HUES6 (cell line): ENCODE measurements around the gene CDH2.

Source experiments
- H3K27ac ChIP-seq: 2 replicates; pipeline ENCODE4 v1.7.0; 2013; ENCODE audit warnings: low read depth, mild to moderate bottlenecking, low read length, inconsistent platforms
- H3K27me3 ChIP-seq: 2 replicates; pipeline ENCODE4 v1.6.1; 2013; ENCODE audit warnings: low read length; ENCODE audit not compliant: control insufficient read depth, insufficient read depth
- H3K36me3 ChIP-seq: 2 replicates; pipeline ENCODE4 v1.6.1; 2013; ENCODE audit warnings: low read length; ENCODE audit not compliant: control insufficient read depth, insufficient read depth
- H3K4me1 ChIP-seq: 2 replicates; pipeline ENCODE4 v1.6.1; 2013; ENCODE audit warnings: low read length; ENCODE audit not compliant: control insufficient read depth, insufficient read depth
- H3K4me3 ChIP-seq: 2 replicates; pipeline ENCODE4 v1.5.1; 2013; ENCODE audit warnings: low read depth, low read length
- H3K9ac ChIP-seq: one replicate; pipeline ENCODE4 v1.6.1; 2013; ENCODE audit warnings: mild to moderate bottlenecking, low read length
- H3K9me3 ChIP-seq: 2 replicates; pipeline ENCODE4 v1.6.1; 2013; ENCODE audit warnings: low read depth, low read length; ENCODE audit not compliant: control insufficient read depth, insufficient read depth

The CDH2 gene

DNA sequence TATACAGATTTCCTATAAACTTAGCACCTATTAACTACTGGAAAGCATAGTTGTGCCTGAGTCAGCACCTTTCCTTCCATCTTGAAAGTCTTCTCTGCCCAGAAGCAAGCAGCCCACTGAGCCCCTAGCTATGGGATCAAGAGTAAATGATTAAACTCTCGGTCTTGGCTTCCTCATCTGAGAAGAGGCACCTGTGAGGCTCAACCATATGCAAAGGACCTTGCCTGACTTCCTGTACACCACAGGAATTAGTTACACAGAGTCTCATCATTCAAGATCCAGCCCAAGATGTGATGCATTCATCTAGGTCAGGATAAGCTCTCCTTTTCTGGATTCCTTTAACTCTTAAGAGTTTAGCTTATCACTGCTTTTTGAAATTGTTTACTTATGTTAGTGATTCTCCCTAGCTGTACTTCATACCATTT, 96.0 kb downstream of the CDH2 start:
- Histone ChIP-seq H3K9ac (no peak overlapping the region), H3K27me3 (no peaks in the 10 kb centered on the region), H3K4me3 (no peak overlapping the region), H3K9me3 (no peaks in the 10 kb centered on the region), H3K27ac (no peak overlapping the region), H3K4me1 (peaks cover 61% of the 10 kb centered on the region), H3K36me3 (no peaks in the 10 kb centered on the region)

DNA sequence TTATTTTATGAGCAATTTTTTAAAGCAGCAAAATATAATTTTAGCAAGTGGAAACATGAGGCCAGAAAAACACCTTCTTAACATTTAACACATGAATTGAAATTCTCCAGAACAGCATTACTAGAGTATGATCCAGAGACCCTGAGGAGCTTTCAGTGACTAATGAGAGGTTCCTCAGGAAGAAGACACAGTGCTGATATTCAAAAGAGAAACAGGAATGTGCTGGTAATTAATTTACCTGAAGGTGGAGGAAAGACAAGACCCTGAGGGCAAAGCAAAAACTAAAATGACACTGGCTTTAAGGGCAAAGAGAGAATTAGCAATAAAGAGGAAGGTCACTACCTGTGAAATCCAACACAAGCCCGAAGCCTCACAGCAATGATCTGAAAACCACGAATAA, 97.0 kb downstream of the CDH2 start:
- Histone ChIP-seq H3K4me3 (no peak overlapping the region), H3K4me1 (peaks cover 60% of the 10 kb centered on the region), H3K27ac (no peak overlapping the region; the same call in 1 of the 2 replicates)

DNA sequence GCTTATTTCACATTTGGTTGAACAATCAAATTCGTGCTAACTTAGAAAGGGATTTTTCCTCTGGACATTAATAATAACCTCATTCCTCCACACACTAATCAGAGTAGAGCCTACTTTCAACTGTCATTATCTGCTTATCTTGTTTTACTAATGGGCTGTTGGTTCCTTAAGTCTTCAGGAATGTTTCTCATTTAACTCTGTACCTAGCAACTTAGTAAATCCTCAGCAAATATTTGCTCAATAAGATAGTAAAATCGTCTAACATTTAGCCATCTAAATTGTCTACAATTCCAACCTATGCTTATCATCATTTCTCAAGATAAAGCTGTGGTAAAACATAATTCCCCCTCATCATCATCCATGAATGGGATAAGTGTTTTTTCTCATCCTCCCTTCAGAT, 98.1 kb downstream of the CDH2 start:
- Histone ChIP-seq H3K9me3 (no peaks in the 10 kb centered on the region), H3K4me1 (peaks cover 56% of the 10 kb centered on the region), H3K9ac (no peak overlapping the region), H3K36me3 (no peaks in the 10 kb centered on the region), H3K4me3 (no peak overlapping the region), H3K27ac (no peak overlapping the region), H3K27me3 (no peaks in the 10 kb centered on the region)

More for the DNA sequence above, 97.0 kb downstream of the CDH2 start:
- H3K9me3 ChIP-seq: no peaks in the 10 kb centered on the region
- no peak overlapping the region for H3K9ac ChIP-seq
- H3K36me3 ChIP-seq: no peaks in the 10 kb centered on the region
- H3K27me3 ChIP-seq: no peaks in the 10 kb centered on the region

- Histone ChIP-seq H3K36me3 (no peaks in the 10 kb centered on the region), H3K27me3 (no peaks in the 10 kb centered on the region), H3K9me3 (no peaks in the 10 kb centered on the region), H3K27ac (no peak overlapping the region), H3K4me3 (no peak overlapping the region), H3K9ac (no peak overlapping the region), H3K4me1 (peaks cover 62% of the 10 kb centered on the region)
Observed at GRCh38 chr18:28078298-28078697, 98.6 kb downstream of the CDH2 start.

- Histone ChIP-seq H3K4me3 (no peak overlapping the region), H3K27me3 (no peaks in the 10 kb centered on the region), H3K36me3 (no peaks in the 10 kb centered on the region), H3K27ac (no peak overlapping the region; the same call in 1 of the 2 replicates), H3K9ac (peak overlapping the region; percentile 0), H3K4me1 (peaks cover 61% of the 10 kb centered on the region), H3K9me3 (no peaks in the 10 kb centered on the region)
Observed at GRCh38 chr18:28075501-28075900, 101.4 kb downstream of the CDH2 start.

GRCh38 chr18:28074076-28074475, 102.9 kb downstream of the CDH2 start:
- no peaks in the 10 kb centered on the region for H3K27me3 ChIP-seq
- H3K9me3 ChIP-seq: no peaks in the 10 kb centered on the region
- H3K27ac ChIP-seq: no peak overlapping the region
- H3K9ac ChIP-seq: no peak overlapping the region
- H3K4me1 ChIP-seq: peaks cover 48% of the 10 kb centered on the region
- H3K4me3 ChIP-seq: no peak overlapping the region
- H3K36me3 ChIP-seq: no peaks in the 10 kb centered on the region

DNA sequence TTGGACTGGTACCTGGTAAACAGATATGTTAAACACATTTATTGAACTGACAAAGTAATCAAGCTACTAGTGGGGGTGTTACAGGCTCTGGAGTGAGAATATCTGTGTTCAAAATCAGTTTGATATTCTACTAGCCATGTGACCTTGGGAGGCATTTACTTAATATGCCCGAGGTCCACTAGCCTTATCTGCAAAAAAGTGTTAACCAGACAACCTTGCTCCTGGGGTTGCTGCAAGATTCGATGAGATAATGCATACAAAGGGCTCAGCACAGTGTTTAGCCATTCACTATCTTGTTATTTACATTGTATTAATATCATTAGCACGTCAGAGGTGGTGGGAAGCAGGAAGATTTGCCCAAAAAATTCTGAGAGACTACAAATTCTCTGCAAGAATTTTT, 103.3 kb downstream of the CDH2 start:
- no peaks in the 10 kb centered on the region for H3K27me3 ChIP-seq
- H3K9me3 ChIP-seq: no peaks in the 10 kb centered on the region
- peaks cover 44% of the 10 kb centered on the region for H3K4me1 ChIP-seq
- H3K4me3 ChIP-seq: no peak overlapping the region
- H3K9ac ChIP-seq: no peak overlapping the region
- no peaks in the 10 kb centered on the region for H3K36me3 ChIP-seq
- H3K27ac ChIP-seq: no peak overlapping the region

GRCh38 chr18:28071199-28071598, 105.7 kb downstream of the CDH2 start:
- Histone ChIP-seq H3K9ac (no peak overlapping the region), H3K9me3 (peaks cover 3% of the 10 kb centered on the region; the same call in 1 of the 2 replicates), H3K4me1 (peaks cover 31% of the 10 kb centered on the region), H3K36me3 (no peaks in the 10 kb centered on the region), H3K27ac (no peak overlapping the region), H3K27me3 (no peaks in the 10 kb centered on the region), H3K4me3 (no peak overlapping the region)

GRCh38 chr18:28068207-28068606, 108.7 kb downstream of the CDH2 start:
- H3K9me3 ChIP-seq: peaks cover 3% of the 10 kb centered on the region; the same call in 1 of the 2 replicates
- H3K27ac ChIP-seq: no peak overlapping the region

DNA sequence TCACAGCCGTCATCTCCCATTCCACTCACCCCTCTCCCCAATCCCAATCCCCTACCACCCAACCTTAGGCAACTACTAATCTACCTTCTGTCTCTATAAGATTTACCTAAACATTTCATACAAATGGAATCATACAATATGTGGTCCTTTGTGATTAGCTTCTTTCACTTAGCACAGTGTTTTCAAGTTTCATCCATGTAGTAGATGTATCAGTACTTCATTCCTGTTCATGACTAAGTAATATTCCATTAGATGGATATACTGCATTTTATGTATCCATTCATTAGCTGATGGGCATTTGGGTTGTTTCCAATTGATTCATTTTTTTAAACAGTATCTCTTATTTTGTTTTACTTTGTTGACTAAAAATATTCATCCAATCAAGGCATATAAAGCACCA, 109.6 kb downstream of the CDH2 start:
- H3K36me3 ChIP-seq: no peaks in the 10 kb centered on the region
- peaks cover 40% of the 10 kb centered on the region for H3K4me1 ChIP-seq
- no peaks in the 10 kb centered on the region for H3K27me3 ChIP-seq
- H3K9ac ChIP-seq: no peak overlapping the region
- peaks cover 3% of the 10 kb centered on the region; the same call in 1 of the 2 replicates for H3K9me3 ChIP-seq
- H3K27ac ChIP-seq: no peak overlapping the region
- no peak overlapping the region for H3K4me3 ChIP-seq

More at GRCh38 chr18:28068207-28068606, 108.7 kb downstream of the CDH2 start:
- peaks cover 34% of the 10 kb centered on the region for H3K4me1 ChIP-seq
- H3K4me3 ChIP-seq: no peak overlapping the region
- H3K36me3 ChIP-seq: no peaks in the 10 kb centered on the region
- H3K9ac ChIP-seq: no peak overlapping the region
- no peaks in the 10 kb centered on the region for H3K27me3 ChIP-seq

DNA sequence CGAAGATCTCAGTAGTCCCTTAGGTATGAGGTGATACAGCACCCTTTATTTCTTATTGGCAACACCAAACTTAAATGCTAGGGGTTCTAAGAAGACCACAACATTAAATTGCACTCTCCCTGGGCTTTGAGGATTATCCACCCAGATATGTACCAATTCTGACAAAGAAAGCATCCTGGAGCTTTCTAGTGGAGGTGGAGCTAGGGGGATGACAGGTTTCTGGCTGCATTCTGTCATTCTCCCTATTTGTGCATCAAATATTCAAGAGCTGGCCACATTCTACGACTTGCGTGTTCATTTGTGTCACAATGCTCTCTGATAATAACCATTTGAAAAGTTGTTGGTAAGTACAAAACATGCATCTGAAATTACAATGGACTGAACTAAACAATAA, 111.1 kb downstream of the CDH2 start:
- peak overlapping the region; percentile 85 for H3K27ac ChIP-seq
- H3K36me3 ChIP-seq: 0 out of 2 replicates have a peak, but pooled peaks cover 4% of the 10 kb centered on the region
- no peaks in the 10 kb centered on the region for H3K27me3 ChIP-seq
- H3K9ac ChIP-seq: peak overlapping the region; percentile 63
- H3K4me3 ChIP-seq: no peak overlapping the region; the same call in 1 of the 2 replicates
- H3K4me1 ChIP-seq: peaks cover 31% of the 10 kb centered on the region
- H3K9me3 ChIP-seq: peaks cover 13% of the 10 kb centered on the region; the same call in 1 of the 2 replicates
